Measurements from ENCODE around the gene KCNC1.

The KCNC1 gene

DNA sequence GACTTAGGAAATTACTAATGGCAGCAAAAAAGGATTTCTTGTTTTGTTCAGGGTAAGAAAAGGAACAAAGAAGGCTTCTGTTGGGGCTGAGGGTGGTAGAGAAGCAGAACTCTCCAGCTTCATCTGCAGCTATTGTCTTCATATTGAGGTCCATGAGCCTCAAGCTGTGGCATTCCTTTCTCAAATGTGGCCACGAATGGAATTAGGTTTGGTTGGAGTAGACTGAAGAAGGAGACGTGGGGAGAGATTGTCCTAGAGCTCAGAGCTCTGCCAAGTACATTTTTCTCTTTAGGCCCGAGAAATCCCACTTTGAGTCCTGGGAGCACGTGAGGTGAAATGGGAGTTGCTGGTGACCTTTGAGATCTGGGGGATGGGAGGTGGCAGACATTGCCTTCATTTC lies 41.0 kb upstream of the KCNC1 start:
- TF ChIP-seq, protein P1, sequence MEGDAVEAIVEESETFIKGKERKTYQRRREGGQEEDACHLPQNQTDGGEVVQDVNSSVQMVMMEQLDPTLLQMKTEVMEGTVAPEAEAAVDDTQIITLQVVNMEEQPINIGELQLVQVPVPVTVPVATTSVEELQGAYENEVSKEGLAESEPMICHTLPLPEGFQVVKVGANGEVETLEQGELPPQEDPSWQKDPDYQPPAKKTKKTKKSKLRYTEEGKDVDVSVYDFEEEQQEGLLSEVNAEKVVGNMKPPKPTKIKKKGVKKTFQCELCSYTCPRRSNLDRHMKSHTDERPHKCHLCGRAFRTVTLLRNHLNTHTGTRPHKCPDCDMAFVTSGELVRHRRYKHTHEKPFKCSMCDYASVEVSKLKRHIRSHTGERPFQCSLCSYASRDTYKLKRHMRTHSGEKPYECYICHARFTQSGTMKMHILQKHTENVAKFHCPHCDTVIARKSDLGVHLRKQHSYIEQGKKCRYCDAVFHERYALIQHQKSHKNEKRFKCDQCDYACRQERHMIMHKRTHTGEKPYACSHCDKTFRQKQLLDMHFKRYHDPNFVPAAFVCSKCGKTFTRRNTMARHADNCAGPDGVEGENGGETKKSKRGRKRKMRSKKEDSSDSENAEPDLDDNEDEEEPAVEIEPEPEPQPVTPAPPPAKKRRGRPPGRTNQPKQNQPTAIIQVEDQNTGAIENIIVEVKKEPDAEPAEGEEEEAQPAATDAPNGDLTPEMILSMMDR (IDR thresholded peaks at IDR 0.05) = no peak
- no peak overlapping the region for H3K4me3 ChIP-seq
- no peak for DNase-seq (ENCODE audit: low spot score)
- no peak overlapping the region for H3K27ac ChIP-seq

DNA sequence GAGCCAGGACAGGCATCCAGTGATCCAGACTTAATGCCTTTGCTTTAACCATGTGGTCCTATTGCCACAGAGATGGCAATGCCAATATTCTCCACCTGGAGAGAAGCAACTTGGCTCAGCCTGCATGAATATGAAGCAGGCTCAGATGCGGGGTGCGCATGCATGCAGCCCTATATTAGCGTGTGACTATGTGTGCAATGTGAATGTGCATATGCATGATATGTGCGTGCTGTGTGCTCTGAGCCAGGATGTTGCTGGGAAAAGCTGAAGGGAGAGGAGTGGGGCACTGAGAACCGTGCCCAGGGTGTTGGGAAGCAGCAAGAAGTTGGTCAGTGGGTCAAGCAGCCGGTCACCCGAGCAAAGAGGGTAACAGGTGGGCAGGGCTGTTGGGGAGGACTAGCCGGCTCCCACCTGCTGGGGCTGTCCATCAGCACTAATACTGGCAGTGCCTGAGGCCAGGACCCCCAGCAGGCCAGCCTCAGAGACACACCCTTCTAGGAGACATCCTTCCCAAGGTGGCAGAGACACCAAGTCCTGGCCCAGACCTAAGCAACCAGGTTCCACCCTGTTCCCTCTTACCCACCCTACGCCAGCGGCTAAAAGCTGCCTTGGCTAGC lies 40.0 kb upstream of the KCNC1 start:
- TF ChIP-seq, protein P1 (IDR thresholded peaks at IDR 0.05) = no peak
- H3K4me3 ChIP-seq = no peak overlapping the region
- DNase-seq (ENCODE audit: low spot score) = no peak
- H3K27ac ChIP-seq = no peak overlapping the region

DNA sequence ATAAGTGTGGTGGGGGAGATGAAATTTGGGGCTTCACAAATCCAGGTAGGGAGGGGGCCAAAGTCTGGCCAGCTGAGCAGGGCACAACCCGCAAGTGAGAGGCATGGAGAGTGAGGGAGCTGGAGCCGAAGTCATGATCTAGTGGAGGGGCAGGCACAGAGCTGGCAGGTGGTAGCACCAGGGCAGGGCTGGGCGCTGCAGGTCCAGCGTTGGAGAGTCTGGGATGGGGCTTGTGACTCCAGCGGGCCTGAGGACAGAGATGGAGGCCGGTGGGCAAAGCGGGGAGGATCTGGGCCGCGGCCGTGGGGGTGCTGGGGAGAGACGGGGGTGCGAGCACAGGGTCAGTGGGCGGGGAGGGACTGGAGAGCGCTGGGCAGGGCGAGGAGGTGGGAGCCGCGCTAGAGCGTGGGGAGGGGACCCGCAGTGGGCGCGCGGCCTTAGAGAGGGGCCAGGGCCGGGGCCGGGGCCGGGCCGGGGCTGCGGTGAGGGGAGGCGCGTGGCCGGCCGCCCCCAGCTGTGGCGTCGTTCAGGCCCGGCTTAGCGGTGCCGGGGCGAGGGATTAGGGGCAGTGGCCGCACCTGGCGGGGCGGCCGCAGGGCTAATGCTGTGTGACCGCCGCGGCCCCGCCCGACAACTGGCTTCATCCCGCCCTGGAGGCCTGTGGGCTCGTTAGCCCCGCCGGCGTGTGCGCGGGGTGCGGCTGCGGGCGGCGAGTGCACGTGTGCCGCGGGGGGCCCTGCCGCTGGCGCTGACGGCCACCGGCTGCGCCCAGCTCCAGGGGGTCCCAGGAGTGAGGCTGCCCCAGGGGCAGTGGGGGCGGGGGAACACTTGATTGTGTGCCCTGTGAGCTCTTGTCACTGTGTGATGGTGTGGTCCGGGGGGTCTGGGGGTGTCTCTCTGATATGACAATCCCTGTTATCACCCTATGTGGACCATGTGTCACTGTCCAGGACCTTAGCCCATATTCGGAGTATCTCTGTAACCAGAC lies 38.8 kb upstream of the KCNC1 start:
- TF ChIP-seq, protein P1 (IDR thresholded peaks at IDR 0.05) = no peak
- no peak for DNase-seq (ENCODE audit: low spot score)
- Histone ChIP-seq H3K27ac (no peak overlapping the region), H3K4me3 (no peak overlapping the region)

DNA sequence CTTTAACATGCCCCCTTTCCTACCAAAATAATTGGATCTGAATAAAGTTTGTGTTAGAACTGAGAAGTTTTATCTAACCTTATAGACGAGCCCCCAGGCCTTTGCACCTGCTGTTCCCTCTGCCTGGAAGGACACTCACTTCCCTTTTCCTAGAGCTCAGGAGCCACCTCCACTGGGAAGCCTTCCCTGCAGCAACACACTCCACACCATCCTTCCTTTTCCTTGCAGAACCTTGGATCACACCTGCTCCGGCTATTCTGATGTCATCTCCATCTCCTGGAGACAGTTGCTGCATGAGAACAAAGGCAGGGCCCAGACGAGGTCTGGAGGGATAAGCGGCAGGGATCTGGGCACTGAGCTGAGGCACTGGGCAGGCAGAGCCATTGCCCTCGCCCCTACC lies 37.8 kb upstream of the KCNC1 start:
- no peak overlapping the region for H3K4me3 ChIP-seq
- TF ChIP-seq, protein P1 (IDR thresholded peaks at IDR 0.05) = no peak
- no peak overlapping the region for H3K27ac ChIP-seq
- no peak for DNase-seq (ENCODE audit: low spot score)

DNA sequence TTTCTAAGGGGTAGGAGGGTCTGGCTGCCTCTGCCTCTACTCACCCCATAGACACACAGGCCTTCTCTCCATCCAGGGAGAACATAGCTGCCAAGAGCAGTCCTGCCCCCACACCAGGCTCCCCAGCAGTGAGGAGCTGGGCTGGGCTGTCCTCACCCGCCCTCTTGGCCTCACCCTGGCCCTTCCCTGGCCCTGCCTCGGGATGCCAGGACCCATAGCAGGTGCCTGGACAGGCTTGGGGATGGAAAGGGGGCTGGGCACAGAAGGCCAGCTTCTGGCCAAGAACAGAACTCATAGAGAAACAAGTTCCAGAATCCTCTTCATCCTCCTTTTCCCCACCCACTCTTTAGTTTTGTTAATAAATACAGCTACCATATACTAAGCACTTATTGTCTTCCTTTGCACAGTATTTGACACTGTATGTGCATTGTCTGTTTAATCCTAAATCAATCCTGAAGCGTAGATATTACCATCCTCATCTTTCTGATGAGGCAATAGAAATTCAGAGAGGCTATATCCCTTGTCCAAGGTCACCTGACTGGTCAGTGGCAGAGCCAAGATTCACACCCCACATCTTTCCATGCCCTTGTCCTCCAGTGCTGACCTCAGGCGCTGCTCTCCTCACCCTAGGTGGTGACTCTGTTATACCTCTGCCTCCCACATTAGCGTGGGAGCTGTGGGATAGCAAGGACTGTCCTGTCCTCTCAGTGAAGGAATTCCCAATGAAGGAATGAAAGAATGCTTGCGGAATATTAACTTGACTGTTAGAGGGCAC lies 37.2 kb upstream of the KCNC1 start:
- no peak overlapping the region for H3K27ac ChIP-seq
- H3K4me3 ChIP-seq = no peak overlapping the region
- TF ChIP-seq, protein P1 (IDR thresholded peaks at IDR 0.05) = no peak
- DNase-seq (ENCODE audit: low spot score) = no peak

DNA sequence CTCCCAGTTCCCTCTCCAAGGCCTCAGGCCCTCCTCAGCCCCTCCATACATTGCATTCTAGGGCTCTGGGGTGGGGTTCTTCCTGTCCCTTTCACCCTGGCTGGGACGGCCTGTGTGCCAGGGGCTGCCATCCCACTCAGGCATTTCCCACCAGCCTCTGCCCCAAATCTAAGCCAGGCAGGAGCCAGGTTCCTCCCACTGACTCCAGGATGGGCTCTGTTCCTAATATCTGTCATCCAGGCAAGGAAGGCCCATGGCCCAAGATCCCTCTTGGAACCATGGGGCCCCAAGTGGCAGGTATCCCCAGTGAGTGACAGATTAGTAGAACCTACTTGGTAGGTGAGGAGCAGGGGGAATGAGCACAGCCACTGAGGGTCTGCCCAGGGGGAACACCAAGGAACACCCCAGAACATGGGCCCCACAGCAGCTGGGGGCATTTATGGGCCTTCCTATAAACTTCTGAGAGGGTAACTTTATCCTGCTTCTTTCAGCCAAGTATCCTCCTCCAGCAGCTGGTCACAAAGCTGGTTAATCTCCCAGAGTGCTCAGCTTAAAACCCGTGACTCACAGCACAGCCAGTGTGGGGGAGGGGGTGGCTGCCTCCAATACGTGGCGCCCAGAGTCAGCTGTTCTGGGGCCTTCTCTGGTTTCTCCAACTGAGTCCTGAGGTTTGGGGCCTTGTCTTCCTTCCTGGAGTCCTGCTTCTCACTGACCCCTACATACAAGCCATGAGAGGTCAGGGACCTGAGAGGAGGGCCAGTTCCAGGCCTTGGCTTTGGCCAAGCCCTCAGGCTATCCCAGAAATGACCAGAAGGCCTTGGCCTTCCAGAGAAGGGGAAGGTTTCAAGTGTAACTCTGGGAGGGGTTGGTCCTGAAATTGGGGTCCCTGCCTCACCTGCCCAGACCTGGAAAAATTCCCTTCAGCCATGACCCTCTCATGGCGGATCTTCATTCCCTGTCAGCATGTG lies 35.1 kb upstream of the KCNC1 start:
- TF ChIP-seq, protein P1 (IDR thresholded peaks at IDR 0.05) = no peak
- DNase-seq (ENCODE audit: low spot score) = no peak
- Histone ChIP-seq H3K4me3 (no peak overlapping the region), H3K27ac (no peak overlapping the region)
